ENCODE results near the gene TKT.

- no peak for TF ChIP-seq REST (IDR thresholded peaks at IDR 0.05; ENCODE audit: insufficient read depth in 1 of 2, low read depth in 2 of 2, low read length in 2 of 2)
- TF ChIP-seq POLR2AphosphoS5 (IDR thresholded peaks at IDR 0.05; ENCODE audit: low read depth, low read length) = no peak
- TF ChIP-seq FOXP2 (optimal IDR thresholded peaks at IDR 0.05; ENCODE audit: borderline replicate concordance, extremely low read depth, extremely low read length, insufficient read depth) = no peak
- no peak for TF ChIP-seq SIN3A (IDR thresholded peaks at IDR 0.05; ENCODE audit: borderline replicate concordance, insufficient read depth, low read length)
- no peak for TF ChIP-seq TAF1 (IDR thresholded peaks at IDR 0.05; ENCODE audit: borderline replicate concordance, insufficient read depth, low read length)
These were observed 74.8 kb downstream of the TKT start for GRCh38 chr3:53181024-53181371.
